Mucosa of rectum (tissue), 2 donors: Measurements from ENCODE around the gene RHCG.

Experiments used
- H3K27ac ChIP-seq, 2 donors: one replicate each; pipeline ENCODE4 v1.7.0; 2013; ENCODE audit warnings: inconsistent platforms in 2 of 2, low read depth in 2 of 2, low read length in 2 of 2
- H3K27me3 ChIP-seq, 2 donors: one replicate each; pipeline ENCODE4 v1.7.0; 2013; ENCODE audit warnings: low read length in 2 of 2; ENCODE audit not compliant: control insufficient read depth in 2 of 2, insufficient read depth in 2 of 2
- H3K36me3 ChIP-seq, 2 donors: one replicate each; pipeline ENCODE4 v1.7.0; 2013; ENCODE audit warnings: low read length in 2 of 2; ENCODE audit not compliant: control insufficient read depth in 2 of 2, insufficient read depth in 2 of 2
- H3K4me1 ChIP-seq, 2 donors: one replicate each; pipeline ENCODE4 v1.7.0; 2013; ENCODE audit warnings: low read length in 2 of 2, mild to moderate bottlenecking in 1 of 2; ENCODE audit not compliant: control insufficient read depth in 2 of 2, insufficient read depth in 2 of 2
- H3K4me3 ChIP-seq, 2 donors: one replicate each; pipeline ENCODE4 v1.7.0; 2013; ENCODE audit warnings: low read length in 2 of 2
- H3K9ac ChIP-seq, 2 donors: one replicate each; pipeline ENCODE4 v1.7.0; 2013; ENCODE audit warnings: low read length in 2 of 2, low read depth in 1 of 2, mild to moderate bottlenecking in 1 of 2
- H3K9me3 ChIP-seq, 2 donors: one replicate each; pipeline ENCODE4 v1.7.0; 2013; ENCODE audit warnings: low read length in 2 of 2; ENCODE audit not compliant: control insufficient read depth in 2 of 2
- donor health status: healthy.
- donor health status: Normal muscosa, but diverticular disease.

Gene RHCG

DNA sequence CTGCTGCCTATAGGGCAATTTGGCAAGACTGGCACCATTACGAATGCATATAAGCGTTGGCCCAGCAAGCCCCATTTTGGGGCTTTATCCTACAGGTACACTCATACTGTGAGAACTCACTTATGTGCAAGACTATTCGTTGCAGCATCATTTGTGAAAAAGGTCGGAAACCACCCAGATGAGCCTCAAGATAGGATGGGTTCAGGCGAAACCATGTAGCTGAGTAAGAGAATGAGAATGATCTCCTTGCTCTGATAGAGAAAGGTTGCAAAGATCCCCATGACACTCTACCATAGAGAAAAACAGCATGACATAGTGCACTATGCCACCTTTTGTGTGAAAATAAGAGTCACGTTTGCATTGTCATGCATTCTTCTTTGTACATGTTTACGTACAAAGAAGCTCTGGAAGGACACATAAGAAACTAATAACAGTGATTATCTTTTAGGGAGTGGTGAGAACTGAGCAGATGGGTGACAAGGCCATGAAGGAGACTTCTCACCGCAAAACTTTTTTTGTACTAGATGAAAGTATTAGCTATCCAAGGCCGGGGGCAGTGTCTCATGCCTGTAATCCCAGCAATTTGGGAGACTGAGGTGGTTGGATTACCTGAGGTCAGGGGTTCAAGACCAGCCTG is 50.0 kb downstream of the RHCG start:
- Histone ChIP-seq H3K27ac (no peak overlapping the region), H3K9me3 (no peaks in the 10 kb centered on the region), H3K27me3 (peaks cover 5 to 8% of the 10 kb centered on the region in 2 donors), H3K4me1 (no peaks in the 10 kb centered on the region), H3K9ac (no peak overlapping the region), H3K4me3 (no peak overlapping the region), H3K36me3 (no peaks in the 10 kb centered on the region)

DNA sequence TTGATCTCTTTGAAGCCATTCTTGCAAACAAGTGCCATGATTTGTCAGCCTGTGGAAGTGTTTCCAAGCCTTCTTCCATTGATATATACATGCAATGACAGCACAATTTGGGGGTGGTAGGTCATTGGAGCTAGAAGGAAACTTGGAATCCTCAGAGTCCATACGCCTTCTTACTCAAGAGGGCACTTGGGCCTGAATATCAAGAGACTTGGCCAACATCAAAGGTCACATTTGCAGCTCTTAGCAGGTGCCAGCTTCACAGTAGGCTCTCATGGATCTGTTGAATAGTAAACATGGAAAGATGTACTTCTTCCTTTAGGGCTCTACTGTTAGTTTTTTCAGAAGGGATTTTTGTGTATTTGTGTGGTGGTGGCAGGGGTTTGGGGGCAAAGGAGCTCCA is 50.9 kb downstream of the RHCG start:
- H3K27me3 ChIP-seq: peaks cover 5 to 8% of the 10 kb centered on the region in 2 donors
- H3K4me1 ChIP-seq: no peaks in the 10 kb centered on the region
- H3K4me3 ChIP-seq: no peak overlapping the region
- H3K36me3 ChIP-seq: no peaks in the 10 kb centered on the region
- H3K9ac ChIP-seq: no peak overlapping the region
- no peaks in the 10 kb centered on the region for H3K9me3 ChIP-seq
- no peak overlapping the region for H3K27ac ChIP-seq

DNA sequence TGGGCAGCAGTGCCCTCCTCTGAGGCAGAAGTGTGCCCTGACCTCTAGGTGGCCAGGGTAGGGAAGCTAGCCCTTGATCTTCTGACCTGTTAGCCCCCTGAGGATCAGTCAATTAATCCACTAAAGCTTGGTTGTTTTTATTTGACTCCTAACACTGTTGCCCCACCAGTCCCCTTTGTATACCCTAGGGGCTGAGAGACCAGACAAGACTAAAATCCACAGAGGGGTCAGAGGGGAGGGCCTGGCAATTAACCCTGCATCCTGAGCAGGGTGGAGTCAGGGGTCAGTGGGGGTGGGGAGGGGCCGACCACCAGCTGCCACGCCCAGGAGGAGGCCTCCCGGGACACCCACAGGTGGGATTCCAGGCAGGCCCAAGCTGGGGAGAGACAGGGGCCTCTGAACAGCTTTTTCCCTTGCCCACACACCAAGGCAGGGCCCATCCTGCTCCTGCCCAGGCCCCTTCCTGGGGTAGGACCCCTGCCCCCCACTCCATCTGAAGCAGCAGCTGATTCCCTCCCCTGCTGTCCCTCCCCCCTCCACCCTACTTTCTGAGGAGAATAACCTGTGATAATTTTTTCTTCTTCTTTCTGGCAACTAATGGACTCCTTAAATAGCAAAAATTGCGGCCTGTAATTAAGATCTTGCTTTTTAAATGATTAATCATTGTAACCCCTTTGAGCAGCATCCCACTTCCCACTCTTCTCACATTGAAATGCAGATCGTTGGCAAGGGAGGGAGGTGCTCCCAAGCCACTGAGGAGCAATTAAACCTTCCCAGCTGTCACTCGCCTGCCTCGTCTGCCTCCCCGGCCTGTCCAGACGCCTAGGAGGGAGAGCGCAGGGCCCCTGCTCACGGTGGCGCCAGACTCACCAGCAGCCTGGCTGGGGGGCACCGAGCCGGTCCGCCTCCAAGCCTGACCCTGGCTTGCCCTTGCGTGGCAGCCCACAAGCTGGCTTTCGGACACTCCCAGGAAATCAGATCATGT is 51.9 kb downstream of the RHCG start:
- H3K4me3 ChIP-seq: no peak overlapping the region
- H3K27me3 ChIP-seq: peaks cover 0 to 5% of the 10 kb centered on the region in 2 donors
- no peaks in the 10 kb centered on the region for H3K36me3 ChIP-seq
- no peak overlapping the region for H3K9ac ChIP-seq
- H3K27ac ChIP-seq: no peak overlapping the region
- H3K4me1 ChIP-seq: no peaks in the 10 kb centered on the region
- H3K9me3 ChIP-seq: no peaks in the 10 kb centered on the region

DNA sequence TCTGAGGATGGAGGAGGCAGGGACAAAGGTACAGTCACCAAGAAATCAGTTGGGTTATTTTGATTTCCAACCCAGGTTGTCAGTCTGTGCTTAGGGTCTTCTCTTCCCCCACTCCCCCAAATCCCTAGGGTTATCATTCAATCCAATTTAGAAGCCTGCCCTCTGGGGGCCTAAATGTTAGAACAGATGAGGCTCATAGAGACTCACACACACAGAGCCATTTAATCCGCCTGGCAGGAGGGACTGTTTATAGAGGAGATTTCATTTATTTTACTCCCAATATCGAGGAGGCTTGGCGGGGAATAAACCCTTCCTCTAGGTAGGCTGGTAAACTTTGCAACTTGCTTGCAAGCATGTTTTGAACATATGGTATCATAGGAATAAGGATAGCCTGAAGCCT is 52.8 kb downstream of the RHCG start:
- H3K9ac ChIP-seq: no peak overlapping the region
- H3K4me3 ChIP-seq: no peak overlapping the region
- H3K27ac ChIP-seq: no peak overlapping the region
- peaks cover 0 to 11% of the 10 kb centered on the region in 2 donors for H3K27me3 ChIP-seq
- no peaks in the 10 kb centered on the region for H3K36me3 ChIP-seq
- no peaks in the 10 kb centered on the region for H3K4me1 ChIP-seq
- H3K9me3 ChIP-seq: no peaks in the 10 kb centered on the region

DNA sequence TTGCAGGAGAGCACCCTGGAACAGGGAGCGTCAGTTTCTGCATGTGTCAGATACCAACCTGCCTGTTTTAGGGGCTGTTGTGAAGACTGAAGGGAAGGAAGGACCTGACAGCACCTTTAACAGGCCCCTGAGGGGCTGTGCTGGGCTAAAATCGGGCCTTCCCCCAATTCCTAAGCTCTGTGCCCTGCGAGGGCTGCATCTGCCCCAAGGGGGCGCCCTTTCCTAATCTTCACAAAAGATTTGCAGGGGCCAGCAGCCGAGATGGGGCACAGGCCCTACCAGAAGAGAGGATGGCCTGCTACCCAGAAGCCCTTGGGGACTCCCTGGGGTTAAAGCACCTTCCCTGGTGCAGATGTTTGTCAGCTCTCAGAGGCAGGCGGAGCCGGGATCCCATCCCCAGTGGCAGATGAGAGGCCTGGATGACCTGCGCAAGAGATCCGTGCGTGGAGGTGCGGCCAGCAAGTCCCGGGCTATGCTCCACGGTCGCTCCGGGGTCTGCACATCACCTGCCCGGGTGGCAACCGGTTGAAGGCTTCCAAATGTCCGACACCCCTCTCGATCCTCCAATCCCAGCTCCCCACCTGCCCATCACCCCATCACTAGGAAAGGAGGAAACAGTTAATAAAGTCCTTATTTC is 53.6 kb downstream of the RHCG start:
- Histone ChIP-seq H3K4me3 (no peak overlapping the region), H3K9me3 (no peaks in the 10 kb centered on the region), H3K27me3 (peaks cover 0 to 12% of the 10 kb centered on the region in 2 donors), H3K4me1 (no peaks in the 10 kb centered on the region), H3K9ac (no peak overlapping the region), H3K27ac (no peak overlapping the region), H3K36me3 (no peaks in the 10 kb centered on the region)

DNA sequence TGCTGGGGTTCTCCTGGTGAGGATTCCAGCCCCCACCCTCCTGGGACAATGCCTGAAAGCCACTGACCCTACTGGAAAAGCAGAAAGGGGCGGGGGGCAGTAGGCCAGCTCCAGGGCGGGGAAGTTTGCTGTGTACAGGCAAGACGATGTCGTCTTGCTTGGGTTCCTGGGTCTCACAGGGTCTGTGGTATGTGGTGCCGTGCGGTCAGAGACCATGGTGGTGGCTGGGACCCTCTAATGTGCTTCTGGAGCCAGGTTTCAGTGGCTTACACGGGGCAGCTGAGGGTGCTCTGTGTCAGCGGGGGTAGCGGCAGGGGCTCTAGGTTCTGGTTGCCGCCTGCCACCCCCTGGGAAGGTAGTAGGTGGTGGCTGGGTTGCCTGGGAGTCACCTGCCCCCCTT is 54.2 kb downstream of the RHCG start:
- Histone ChIP-seq H3K27me3 (peaks cover 0 to 12% of the 10 kb centered on the region in 2 donors), H3K27ac (no peak overlapping the region), H3K9me3 (no peaks in the 10 kb centered on the region), H3K36me3 (no peaks in the 10 kb centered on the region), H3K4me1 (no peaks in the 10 kb centered on the region), H3K9ac (no peak overlapping the region), H3K4me3 (no peak overlapping the region)

DNA sequence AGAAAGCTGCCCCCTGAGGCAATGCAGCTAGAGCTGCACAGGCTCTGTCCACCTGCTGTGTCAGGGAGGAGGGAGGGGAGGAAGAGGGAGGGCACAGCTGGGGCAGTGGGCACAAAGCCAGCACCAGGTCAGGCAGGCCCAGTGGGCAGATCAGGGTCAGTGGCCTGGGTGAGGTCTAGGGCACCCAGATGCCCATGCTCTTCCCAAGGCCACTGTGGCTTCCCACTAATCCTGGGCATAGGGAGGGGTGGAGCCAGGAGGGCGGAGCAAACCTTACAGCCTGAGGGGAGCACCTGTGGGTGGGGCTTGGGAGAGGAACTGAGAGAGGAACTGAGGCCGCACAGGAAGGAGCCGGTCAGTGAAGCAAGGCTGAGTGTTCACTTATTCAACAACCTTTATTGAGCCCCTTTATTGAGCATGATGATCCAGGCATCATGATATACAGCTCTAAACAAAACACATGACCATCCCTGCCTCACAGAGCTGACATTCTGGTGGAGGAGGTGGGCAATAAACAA is 55.0 kb downstream of the RHCG start:
- no peak overlapping the region for H3K27ac ChIP-seq
- H3K27me3 ChIP-seq: peaks cover 0 to 15% of the 10 kb centered on the region in 2 donors
- H3K9me3 ChIP-seq: no peaks in the 10 kb centered on the region
- no peak overlapping the region for H3K9ac ChIP-seq
- H3K36me3 ChIP-seq: no peaks in the 10 kb centered on the region
- H3K4me3 ChIP-seq: no peak overlapping the region
- H3K4me1 ChIP-seq: no peaks in the 10 kb centered on the region

DNA sequence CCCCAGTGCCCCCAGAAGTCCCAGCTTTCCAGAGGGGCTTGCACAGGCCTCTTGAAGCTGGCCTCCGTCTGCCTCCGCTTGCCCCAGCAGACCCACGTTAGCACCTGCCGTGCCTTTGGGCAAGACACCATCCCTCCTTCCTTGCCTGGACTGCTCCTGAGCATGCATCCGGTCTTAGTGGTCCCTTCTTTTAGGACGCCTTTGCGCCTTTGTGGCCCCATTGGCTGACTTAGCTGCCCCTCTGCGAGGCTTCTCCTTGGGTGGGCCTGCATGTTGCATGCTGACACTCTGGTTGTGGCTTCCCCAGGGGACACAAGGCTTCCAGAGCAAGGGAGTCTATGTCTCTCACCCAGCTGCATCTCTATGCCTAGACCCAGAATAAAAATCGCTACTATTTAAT is 56.6 kb downstream of the RHCG start:
- H3K36me3 ChIP-seq: no peaks in the 10 kb centered on the region
- no peaks in the 10 kb centered on the region for H3K4me1 ChIP-seq
- H3K9ac ChIP-seq: no peak overlapping the region
- H3K4me3 ChIP-seq: no peak overlapping the region
- peaks cover 4 to 16% of the 10 kb centered on the region in 2 donors for H3K27me3 ChIP-seq
- no peak overlapping the region for H3K27ac ChIP-seq
- no peaks in the 10 kb centered on the region for H3K9me3 ChIP-seq

DNA sequence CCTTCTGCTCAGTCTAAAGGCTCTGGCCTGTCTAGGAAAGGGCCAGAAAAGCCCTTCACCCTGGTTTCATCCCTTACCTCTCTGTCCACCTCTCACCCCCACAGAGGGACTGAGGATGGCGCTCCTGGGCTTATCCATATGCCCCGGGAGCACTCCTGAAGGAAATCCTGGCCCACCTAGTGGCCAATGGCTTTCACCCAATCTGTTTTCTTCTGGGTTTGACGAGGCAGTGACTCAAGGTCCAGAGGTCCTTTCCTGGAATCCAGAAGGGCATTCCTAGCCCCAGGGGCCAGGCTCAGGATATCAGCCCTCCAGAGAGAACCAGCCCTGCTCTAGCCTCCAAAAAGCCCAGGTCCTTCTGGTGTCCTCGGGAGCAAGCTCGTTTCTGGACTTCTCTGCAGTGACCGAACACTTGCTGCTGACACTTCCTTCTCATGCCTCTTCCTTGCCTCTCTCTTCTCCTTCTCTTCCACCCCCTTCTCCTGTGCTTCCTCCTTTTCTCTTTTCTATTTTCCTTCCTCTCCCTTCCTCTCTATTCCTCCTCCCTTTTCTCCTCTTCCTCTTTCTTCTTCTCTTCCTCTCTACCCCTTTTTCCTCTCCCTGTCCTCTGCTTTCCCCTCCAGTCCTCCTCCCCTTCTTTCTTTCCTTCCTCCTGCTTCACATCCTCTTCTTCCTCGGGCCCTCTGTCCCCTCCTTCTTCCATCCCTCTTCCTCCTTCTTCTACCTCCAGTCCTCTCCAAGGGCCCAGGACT is 59.6 kb downstream of the RHCG start:
- Histone ChIP-seq H3K27me3 (peaks cover 5 to 16% of the 10 kb centered on the region in 2 donors), H3K9ac (no peak overlapping the region), H3K4me3 (no peak overlapping the region), H3K9me3 (no peaks in the 10 kb centered on the region), H3K4me1 (no peaks in the 10 kb centered on the region), H3K27ac (no peak overlapping the region), H3K36me3 (no peaks in the 10 kb centered on the region)
